Measurements from ENCODE around the gene EFNA5.

- no peak for TF ChIP-seq CTCF (IDR thresholded peaks at IDR 0.05)
- TF ChIP-seq POLR2A (IDR thresholded peaks at IDR 0.05; ENCODE audit: low read depth): no peak
Measured at GRCh38 chr5:107602896-107603295, 67.8 kb downstream of the EFNA5 start.
